ENCODE results near the gene CLEC10A. TPM values are rescaled to one million over a fixed set of nuclear protein-coding genes. Genes with fewer than 3 reads are reported as not detected.

Gene CLEC10A
- total RNA-seq, 2 experiments from 2014 or later: not detected

GRCh38 chr17:7084088-7084487, 4.0 kb upstream of the CLEC10A start:
- Histone ChIP-seq H3K9me2 (ENCODE audit: insufficient read depth, low read length) (no peaks in the 10 kb centered on the region), H3K27ac (ENCODE audit: low read depth, low read length, poor library complexity, severe bottlenecking) (no peak overlapping the region), H2AFZ (ENCODE audit: low read length) (no peak overlapping the region), H4K20me1 (ENCODE audit: insufficient read depth, low read length) (no peaks in the 10 kb centered on the region), H3K4me3 (ENCODE audit: low read depth, low read length, poor library complexity, severe bottlenecking) (no peak overlapping the region), H3K4me2 (ENCODE audit: low read length) (no peak overlapping the region), H3K79me2 (ENCODE audit: insufficient read depth, low read depth, low read length) (no peaks in the 10 kb centered on the region), H3K36me3 (ENCODE audit: insufficient read depth, low read length) (no peaks in the 10 kb centered on the region), H3K9me3 (ENCODE audit: low read length) (no peaks in the 10 kb centered on the region), H3K4me1 (ENCODE audit: insufficient read depth, low read length, poor library complexity, severe bottlenecking) (no peaks in the 10 kb centered on the region)
- ChIA-PET POLR2A (no interaction called here), CTCF (ENCODE audit: unreplicated experiment) (no interaction called here)
- TF ChIP-seq CTCF (conservative IDR thresholded peaks at IDR 0.05; ENCODE audit: low read length) (no peak), EZH2phosphoT487 (IDR thresholded peaks at IDR 0.05; ENCODE audit: borderline replicate concordance, low read depth, low read length) (no peak)
- BruUV-seq (replicated peaks): no TSS peak
- DNase-seq (ENCODE audit: low spot score): no peak
- intact Hi-C loops (cut with micrococcal nuclease; ENCODE audit: unreplicated experiment): no loop called here

GRCh38 chr17:7083592-7083991, 3.5 kb upstream of the CLEC10A start:
- H3K9me3 ChIP-seq (ENCODE audit: low read length): no peaks in the 10 kb centered on the region
- intact Hi-C loops (cut with micrococcal nuclease; ENCODE audit: unreplicated experiment): no loop called here
- no peak for DNase-seq (ENCODE audit: low spot score)
- TF ChIP-seq CTCF (conservative IDR thresholded peaks at IDR 0.05; ENCODE audit: low read length) (no peak), EZH2phosphoT487 (IDR thresholded peaks at IDR 0.05; ENCODE audit: borderline replicate concordance, low read depth, low read length) (no peak)
- H3K79me2 ChIP-seq (ENCODE audit: insufficient read depth, low read depth, low read length): no peaks in the 10 kb centered on the region
- no peak overlapping the region for H3K4me2 ChIP-seq (ENCODE audit: low read length)
- H2AFZ ChIP-seq (ENCODE audit: low read length): no peak overlapping the region
- no peak overlapping the region for H3K27ac ChIP-seq (ENCODE audit: low read depth, low read length, poor library complexity, severe bottlenecking)
- no TSS peak for BruUV-seq (replicated peaks)
- ChIA-PET CTCF (ENCODE audit: unreplicated experiment) (no interaction called here), POLR2A (no interaction called here)
- H3K4me3 ChIP-seq (ENCODE audit: low read depth, low read length, poor library complexity, severe bottlenecking): no peak overlapping the region
- H3K9me2 ChIP-seq (ENCODE audit: insufficient read depth, low read length): no peaks in the 10 kb centered on the region
- no peaks in the 10 kb centered on the region for H3K36me3 ChIP-seq (ENCODE audit: insufficient read depth, low read length)
- H4K20me1 ChIP-seq (ENCODE audit: insufficient read depth, low read length): no peaks in the 10 kb centered on the region
- H3K4me1 ChIP-seq (ENCODE audit: insufficient read depth, low read length, poor library complexity, severe bottlenecking): no peaks in the 10 kb centered on the region

GRCh38 chr17:7081341-7082062, 1.5 kb upstream of the CLEC10A start:
- TF ChIP-seq EZH2phosphoT487 (IDR thresholded peaks at IDR 0.05; ENCODE audit: borderline replicate concordance, low read depth, low read length) (no peak), CTCF (conservative IDR thresholded peaks at IDR 0.05; ENCODE audit: low read length) (no peak)
- no peaks in the 10 kb centered on the region for H3K9me2 ChIP-seq (ENCODE audit: insufficient read depth, low read length)
- no peak overlapping the region for H2AFZ ChIP-seq (ENCODE audit: low read length)
- no peaks in the 10 kb centered on the region for H3K79me2 ChIP-seq (ENCODE audit: insufficient read depth, low read depth, low read length)
- BruUV-seq (replicated peaks): no TSS peak
- intact Hi-C loops (cut with micrococcal nuclease; ENCODE audit: unreplicated experiment): no loop called here
- no peak overlapping the region for H3K27ac ChIP-seq (ENCODE audit: low read depth, low read length, poor library complexity, severe bottlenecking)
- ChIA-PET POLR2A (no interaction called here), CTCF (ENCODE audit: unreplicated experiment) (interaction anchor here (0.6 kb wide), 1 partner anchor 348 kb away, joined by 3 read pairs; no protein-coding TSS in a partner anchor)
- H3K4me1 ChIP-seq (ENCODE audit: insufficient read depth, low read length, poor library complexity, severe bottlenecking): no peaks in the 10 kb centered on the region
- H4K20me1 ChIP-seq (ENCODE audit: insufficient read depth, low read length): no peaks in the 10 kb centered on the region
- H3K36me3 ChIP-seq (ENCODE audit: insufficient read depth, low read length): no peaks in the 10 kb centered on the region
- H3K4me3 ChIP-seq (ENCODE audit: low read depth, low read length, poor library complexity, severe bottlenecking): no peak overlapping the region
- H3K9me3 ChIP-seq (ENCODE audit: low read length): no peaks in the 10 kb centered on the region
- H3K4me2 ChIP-seq (ENCODE audit: low read length): no peak overlapping the region
- no peak for DNase-seq (ENCODE audit: low spot score)

All from OCI-LY7 (cell line).